Peyer's patch (tissue), 4 donors: Measurements from ENCODE around the gene EPHA10. TPM values are rescaled to one million over a fixed set of nuclear protein-coding genes. Genes with fewer than 3 reads are reported as not detected.

Source experiments
- DNase-seq, 3 donors: peaks; one replicate each; pipeline ENCODE4 v3.0.0-alpha.2; 2017 to 2019
- H3K27ac ChIP-seq, 4 donors: fragments of 200-600 bp; sonication (generic); one replicate each; pipeline ENCODE4 v1.5.1; 2016 to 2019
- H3K27me3 ChIP-seq, 2 donors: fragments of 200-600 bp; sonication (generic); one replicate each; pipeline ENCODE4 v1.5.1; 2019
- H3K36me3 ChIP-seq, 3 donors: fragments of 200-600 bp; sonication (generic); one replicate each; pipeline ENCODE4 v1.5.1; 2016 to 2019
- H3K4me1 ChIP-seq, 4 donors: fragments of 200-600 bp; sonication (generic); one replicate each; pipeline ENCODE4 v1.5.1; 2016 to 2019
- H3K4me3 ChIP-seq, 4 donors: fragments of 200-600 bp; sonication (generic); 1 replicate in 3 of 4; 2 replicates in 1 of 4; pipeline ENCODE4 v1.5.1; 2016 to 2019; ENCODE audit warnings: mild to moderate bottlenecking in 1 of 4
- H3K9me3 ChIP-seq, 4 donors: fragments of 200-600 bp; sonication (generic); one replicate each; pipeline ENCODE4 v1.5.1; 2016 to 2019; ENCODE audit warnings: mild to moderate bottlenecking in 1 of 4
- POLR2A ChIP-seq, 2 donors: fragments of 450-650 bp; IDR thresholded peaks; one replicate each; pipeline ENCODE4 v1.5.1; 2017; ENCODE audit warnings: antibody characterized with exemption in 2 of 2, mild to moderate bottlenecking in 2 of 2, moderate library complexity in 2 of 2
- total RNA-seq, 4 donors: library from RNA; depleted of rRNA; stranded (reverse); fragments of >200 nt; gene quantifications; one replicate each; pipeline ENCODE4 v1.1.0, GENCODE V29; 2016
- TF ChIP-seq, protein P1 (sequence below), 6 experiments: fragments of 450-650 bp in 4 of 6; fragments of 200-600 bp in 2 of 6; sonication (generic) in 1 of 6; IDR thresholded peaks; one replicate each; pipeline ENCODE4 v1.5.1; 2017 to 2019; ENCODE audit warnings: antibody characterized with exemption in 6 of 6, mild to moderate bottlenecking in 3 of 6, moderate library complexity in 1 of 6

Gene EPHA10
- total RNA-seq, 4 donors from 2014 or later = 9.9 to 67.8 (median 58.0) TPM

- Histone ChIP-seq H3K9me3 (no peaks in the 10 kb centered on the region), H3K4me3 (peak overlapping the region in 3 of 4 donors; percentile 30 to 66 (median 50)), H3K4me1 (peaks cover 0 to 15% (median 0%) of the 10 kb centered on the region in 4 donors), H3K27ac (peak overlapping the region in 3 of 4 donors; percentile 72 to 90 (median 77)), H3K27me3 (no peaks in the 10 kb centered on the region), H3K36me3 (peaks cover 0 to 7% (median 0%) of the 10 kb centered on the region in 3 donors)
- TF ChIP-seq POLR2A (IDR thresholded peaks at IDR 0.05) = peak in 1 of 2 donors; percentile 15
- TF ChIP-seq, protein P1, sequence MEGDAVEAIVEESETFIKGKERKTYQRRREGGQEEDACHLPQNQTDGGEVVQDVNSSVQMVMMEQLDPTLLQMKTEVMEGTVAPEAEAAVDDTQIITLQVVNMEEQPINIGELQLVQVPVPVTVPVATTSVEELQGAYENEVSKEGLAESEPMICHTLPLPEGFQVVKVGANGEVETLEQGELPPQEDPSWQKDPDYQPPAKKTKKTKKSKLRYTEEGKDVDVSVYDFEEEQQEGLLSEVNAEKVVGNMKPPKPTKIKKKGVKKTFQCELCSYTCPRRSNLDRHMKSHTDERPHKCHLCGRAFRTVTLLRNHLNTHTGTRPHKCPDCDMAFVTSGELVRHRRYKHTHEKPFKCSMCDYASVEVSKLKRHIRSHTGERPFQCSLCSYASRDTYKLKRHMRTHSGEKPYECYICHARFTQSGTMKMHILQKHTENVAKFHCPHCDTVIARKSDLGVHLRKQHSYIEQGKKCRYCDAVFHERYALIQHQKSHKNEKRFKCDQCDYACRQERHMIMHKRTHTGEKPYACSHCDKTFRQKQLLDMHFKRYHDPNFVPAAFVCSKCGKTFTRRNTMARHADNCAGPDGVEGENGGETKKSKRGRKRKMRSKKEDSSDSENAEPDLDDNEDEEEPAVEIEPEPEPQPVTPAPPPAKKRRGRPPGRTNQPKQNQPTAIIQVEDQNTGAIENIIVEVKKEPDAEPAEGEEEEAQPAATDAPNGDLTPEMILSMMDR (IDR thresholded peaks at IDR 0.05) = no peak
- DNase-seq = peak in 2 of 3 donors; percentile 89 to 90
Observed at GRCh38 chr1:37734629-37735591, 30.0 kb downstream of the EPHA10 start.

DNA sequence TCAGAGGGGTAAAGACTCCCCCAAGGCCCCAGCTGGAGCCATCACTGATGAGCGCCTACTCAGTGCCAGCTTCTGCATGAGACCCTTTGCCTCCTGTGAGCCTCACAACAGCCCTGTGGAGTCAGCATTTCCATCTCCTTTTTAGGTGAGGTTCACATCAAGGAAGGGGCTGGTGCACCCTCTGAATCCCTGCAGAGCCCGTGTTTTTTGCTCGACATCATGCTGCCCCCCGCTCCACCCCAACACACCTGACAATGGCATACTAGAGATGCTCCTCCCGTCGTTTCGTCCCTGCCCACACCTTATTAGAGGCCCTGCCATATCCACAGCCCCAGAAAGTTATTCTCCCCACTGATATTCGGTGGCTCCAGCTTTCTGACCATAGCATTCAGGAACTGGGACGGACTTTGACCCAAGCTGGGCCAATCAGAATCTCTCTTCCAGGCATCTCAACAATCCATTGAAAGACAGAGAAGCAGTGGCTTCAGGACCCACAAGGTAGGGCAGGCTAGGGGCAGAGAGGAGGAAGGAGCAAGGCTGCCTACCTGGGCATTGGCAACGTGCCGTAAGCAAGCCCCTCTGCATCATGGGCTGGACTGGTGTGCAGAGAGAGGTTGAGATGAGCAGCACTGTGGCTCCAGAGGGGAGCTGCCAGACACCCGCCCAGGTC lies 32.7 kb downstream of the EPHA10 start:
- Histone ChIP-seq H3K4me1 (peaks cover 0 to 15% (median 0%) of the 10 kb centered on the region in 4 donors), H3K27ac (peak overlapping the region in 1 of 4 donors; percentile 65), H3K9me3 (no peaks in the 10 kb centered on the region), H3K27me3 (no peaks in the 10 kb centered on the region), H3K4me3 (no peak overlapping the region), H3K36me3 (peaks cover 0 to 7% (median 0%) of the 10 kb centered on the region in 3 donors)
- TF ChIP-seq, protein P1 (IDR thresholded peaks at IDR 0.05) = no peak
- no peak for TF ChIP-seq POLR2A (IDR thresholded peaks at IDR 0.05)
- DNase-seq = peak in 2 of 3 donors; percentile 70 to 79

GRCh38 chr1:37731312-37732019 lies 33.5 kb downstream of the EPHA10 start:
- Histone ChIP-seq H3K36me3 (peaks cover 0 to 14% (median 0%) of the 10 kb centered on the region in 3 donors), H3K4me3 (no peak overlapping the region), H3K9me3 (no peaks in the 10 kb centered on the region), H3K27me3 (no peaks in the 10 kb centered on the region), H3K4me1 (peaks cover 0 to 15% (median 0%) of the 10 kb centered on the region in 4 donors), H3K27ac (no peak overlapping the region)
- TF ChIP-seq POLR2A (IDR thresholded peaks at IDR 0.05) = no peak
- TF ChIP-seq, protein P1 (IDR thresholded peaks at IDR 0.05) = no peak
- no peak for DNase-seq

GRCh38 chr1:37730376-37730775 lies 34.5 kb downstream of the EPHA10 start:
- Histone ChIP-seq H3K27me3 (no peaks in the 10 kb centered on the region), H3K4me3 (no peak overlapping the region), H3K27ac (no peak overlapping the region), H3K9me3 (no peaks in the 10 kb centered on the region), H3K4me1 (peaks cover 0 to 15% (median 0%) of the 10 kb centered on the region in 4 donors), H3K36me3 (peaks cover 0 to 14% (median 0%) of the 10 kb centered on the region in 3 donors)
- DNase-seq = no peak
- TF ChIP-seq, protein P1 (IDR thresholded peaks at IDR 0.05) = no peak
- no peak for TF ChIP-seq POLR2A (IDR thresholded peaks at IDR 0.05)

- no peak for DNase-seq
- H3K9me3 ChIP-seq = no peaks in the 10 kb centered on the region
- no peak overlapping the region for H3K4me3 ChIP-seq
- peaks cover 0 to 14% (median 0%) of the 10 kb centered on the region in 3 donors for H3K36me3 ChIP-seq
- TF ChIP-seq POLR2A (IDR thresholded peaks at IDR 0.05) = no peak
- TF ChIP-seq, protein P1 (IDR thresholded peaks at IDR 0.05) = no peak
- no peak overlapping the region for H3K27ac ChIP-seq
- peaks cover 0 to 15% (median 0%) of the 10 kb centered on the region in 4 donors for H3K4me1 ChIP-seq
- H3K27me3 ChIP-seq = no peaks in the 10 kb centered on the region
Observed at GRCh38 chr1:37728416-37728815, 36.5 kb downstream of the EPHA10 start.
